Adrenal gland (tissue), 5 donors: Measurements from ENCODE around the gene PIGN.

Source experiments
- CTCF ChIP-seq, 6 experiments: fragments of 450-650 bp in 4 of 6; fragments of 200-600 bp in 2 of 6; sonication (generic) in 1 of 6; IDR thresholded peaks; 1 replicate in 5 of 6; 2 replicates in 1 of 6; pipeline versions ENCODE4 v1.5.1 to v1.8.0; 2016 to 2021; ENCODE audit warnings: antibody characterized with exemption in 6 of 6, mild to moderate bottlenecking in 2 of 6, moderate library complexity in 1 of 6
- POLR2A ChIP-seq, 2 donors: fragments of 450-650 bp; IDR thresholded peaks; one replicate each; pipeline ENCODE4 v1.6.1; 2017; ENCODE audit warnings: antibody characterized with exemption in 2 of 2, mild to moderate bottlenecking in 2 of 2, moderate library complexity in 1 of 2
- donor health status: DM: no; HTN: no; CAD: no.

- TF ChIP-seq POLR2A (IDR thresholded peaks at IDR 0.05), result no peak
- no peak for TF ChIP-seq CTCF (IDR thresholded peaks at IDR 0.05)
Measured at GRCh38 chr18:62027914-62028520, 158.8 kb downstream of the PIGN start.
